ENCODE measurements around the gene GRK5.
"Not testable (repeated sequence)": the region's sequence is repeated elsewhere in the genome, so short reads cannot be mapped to it uniquely, and the experiment has no call there.

The GRK5 gene

GRCh38 chr10:119451300-119451896 is 244.0 kb downstream of the GRK5 start:
- DNase-seq, result no peak

DNA sequence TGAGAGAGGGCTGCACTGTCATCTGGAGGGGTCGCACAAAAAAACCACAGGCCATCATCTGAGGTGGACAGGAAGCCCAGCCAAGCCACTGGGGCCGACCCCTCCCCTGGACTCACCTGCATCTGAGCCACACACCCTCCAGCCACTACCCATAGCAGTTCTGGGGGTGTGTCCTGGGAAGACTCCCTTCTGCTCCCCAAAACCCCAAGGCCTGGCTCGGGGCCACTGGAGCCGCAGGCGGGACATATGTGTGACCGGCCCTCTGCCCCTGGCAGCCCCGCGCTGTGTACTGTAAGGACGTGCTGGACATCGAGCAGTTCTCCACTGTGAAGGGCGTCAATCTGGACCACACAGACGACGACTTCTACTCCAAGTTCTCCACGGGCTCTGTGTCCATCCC is 245.0 kb downstream of the GRK5 start:
- no peak for DNase-seq

DNA sequence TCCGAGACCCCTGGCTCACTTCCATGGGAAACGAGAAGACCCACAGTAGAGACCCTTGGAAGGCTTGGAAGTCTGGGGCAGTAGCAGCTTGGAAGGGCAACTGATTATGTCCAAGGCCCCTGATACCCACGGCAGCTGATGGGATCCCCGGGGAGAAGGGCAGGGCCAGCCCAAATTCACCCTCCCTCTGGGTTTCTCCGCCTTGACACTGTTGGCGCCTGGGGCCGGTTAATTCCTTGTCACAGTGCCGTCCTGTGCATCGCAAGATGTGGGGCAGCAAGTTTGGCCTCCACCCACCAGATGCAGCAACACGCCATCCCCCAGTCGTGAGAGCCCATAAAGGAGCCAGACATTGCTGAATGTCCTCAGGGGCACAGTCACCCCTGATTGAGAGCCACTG is 245.9 kb downstream of the GRK5 start:
- no peak for DNase-seq

- DNase-seq, result no peak
These were observed 246.9 kb downstream of the GRK5 start for GRCh38 chr10:119454316-119454715.

- no peak for DNase-seq
These were observed 247.6 kb downstream of the GRK5 start for GRCh38 chr10:119454990-119455389.

- no peak for DNase-seq
These were observed 248.5 kb downstream of the GRK5 start for GRCh38 chr10:119455609-119456434.

- no peak for DNase-seq
These were observed 249.1 kb downstream of the GRK5 start for GRCh38 chr10:119456435-119456810.

- no peak for DNase-seq
These were observed 250.8 kb downstream of the GRK5 start for GRCh38 chr10:119457966-119458766.

GRCh38 chr10:119459681-119460340 is 252.4 kb downstream of the GRK5 start:
- no peak for DNase-seq

GRCh38 chr10:119460369-119461195 is 253.2 kb downstream of the GRK5 start:
- no peak for DNase-seq

- DNase-seq, result no peak
These were observed 254.0 kb downstream of the GRK5 start for GRCh38 chr10:119461380-119461779.

- no peak for DNase-seq
These were observed 254.6 kb downstream of the GRK5 start for GRCh38 chr10:119461923-119462322.

DNA sequence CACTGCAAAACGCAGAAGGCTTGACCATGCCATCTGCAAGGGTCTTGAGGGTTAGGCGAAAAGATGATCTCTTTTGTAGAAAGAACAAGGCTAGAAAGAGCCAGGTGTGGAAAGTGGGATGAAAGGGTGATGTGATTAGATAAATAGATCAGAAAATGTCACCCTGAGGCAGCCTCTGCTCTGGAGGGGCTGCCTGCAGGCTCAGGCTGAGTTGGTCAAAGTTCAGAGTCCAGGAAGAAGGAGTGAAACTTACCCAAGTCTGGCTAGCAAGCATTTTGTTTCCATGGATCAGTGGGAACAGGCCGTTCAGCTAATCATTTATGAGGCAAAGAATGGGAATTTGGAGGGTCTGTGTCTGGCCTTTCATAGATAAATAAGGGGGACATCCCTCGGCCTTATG is 255.4 kb downstream of the GRK5 start:
- no peak for DNase-seq

DNA sequence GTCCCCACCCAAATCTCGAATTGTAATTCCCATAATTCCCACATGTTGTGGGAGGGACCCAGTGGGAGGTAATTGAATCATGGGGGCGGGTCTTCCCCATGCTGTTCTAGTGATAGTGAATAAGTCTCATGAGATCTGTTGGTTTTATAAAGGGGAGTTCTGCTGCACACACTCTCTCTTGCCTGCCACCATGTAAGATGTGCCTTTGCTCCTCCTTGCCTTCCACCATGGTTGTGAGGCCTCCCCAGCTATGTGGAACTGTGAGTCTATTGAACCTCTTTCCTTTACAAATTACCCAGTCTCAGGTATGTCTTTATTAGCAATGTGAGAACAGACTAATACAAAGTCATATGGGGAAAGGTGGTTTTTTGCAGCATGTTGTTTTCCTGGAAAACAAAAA is 255.8 kb downstream of the GRK5 start:
- DNase-seq, result not testable (repeated sequence)

DNA sequence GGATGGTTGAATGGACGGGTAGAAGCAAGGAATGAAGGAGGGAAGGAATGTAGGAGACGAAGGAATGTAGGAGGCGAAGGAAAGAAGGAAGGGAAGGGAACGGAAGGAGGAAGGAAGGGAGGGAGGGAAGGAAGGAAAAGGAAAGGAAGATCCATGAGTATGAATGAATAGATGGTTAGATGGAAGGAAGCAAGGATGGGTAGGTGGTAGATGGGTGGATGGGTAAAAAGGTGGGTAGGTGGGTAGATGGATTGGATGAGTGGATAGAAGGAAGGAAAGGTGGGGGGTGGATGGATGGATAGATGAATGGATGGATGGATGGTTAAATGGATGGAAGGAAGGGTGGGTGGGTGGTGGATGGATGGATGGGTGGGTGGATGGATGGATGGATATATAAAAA is 257.7 kb downstream of the GRK5 start:
- DNase-seq, result no peak

DNA sequence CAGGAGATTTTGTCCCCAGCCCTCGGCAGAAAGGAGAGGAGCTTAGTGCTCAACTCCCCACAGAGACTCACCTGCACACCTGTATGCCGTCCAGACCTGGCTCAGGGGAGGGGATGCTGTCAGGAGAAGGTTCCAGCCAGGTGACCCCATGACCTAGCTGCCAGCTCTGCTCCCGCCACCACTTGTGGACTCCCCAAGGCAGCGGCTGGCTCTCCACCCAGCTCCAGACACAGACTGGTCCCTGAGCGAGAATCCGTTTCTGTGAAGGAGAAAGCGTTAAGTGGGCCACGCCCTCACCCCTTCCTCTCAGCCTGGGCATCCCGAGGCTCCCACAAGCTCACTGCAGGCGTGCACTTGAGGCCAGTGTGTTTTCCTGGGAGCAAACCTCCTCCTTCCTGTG is 258.7 kb downstream of the GRK5 start:
- DNase-seq, result no peak

- no peak for DNase-seq
These were observed 259.3 kb downstream of the GRK5 start for GRCh38 chr10:119466655-119467054.

DNA sequence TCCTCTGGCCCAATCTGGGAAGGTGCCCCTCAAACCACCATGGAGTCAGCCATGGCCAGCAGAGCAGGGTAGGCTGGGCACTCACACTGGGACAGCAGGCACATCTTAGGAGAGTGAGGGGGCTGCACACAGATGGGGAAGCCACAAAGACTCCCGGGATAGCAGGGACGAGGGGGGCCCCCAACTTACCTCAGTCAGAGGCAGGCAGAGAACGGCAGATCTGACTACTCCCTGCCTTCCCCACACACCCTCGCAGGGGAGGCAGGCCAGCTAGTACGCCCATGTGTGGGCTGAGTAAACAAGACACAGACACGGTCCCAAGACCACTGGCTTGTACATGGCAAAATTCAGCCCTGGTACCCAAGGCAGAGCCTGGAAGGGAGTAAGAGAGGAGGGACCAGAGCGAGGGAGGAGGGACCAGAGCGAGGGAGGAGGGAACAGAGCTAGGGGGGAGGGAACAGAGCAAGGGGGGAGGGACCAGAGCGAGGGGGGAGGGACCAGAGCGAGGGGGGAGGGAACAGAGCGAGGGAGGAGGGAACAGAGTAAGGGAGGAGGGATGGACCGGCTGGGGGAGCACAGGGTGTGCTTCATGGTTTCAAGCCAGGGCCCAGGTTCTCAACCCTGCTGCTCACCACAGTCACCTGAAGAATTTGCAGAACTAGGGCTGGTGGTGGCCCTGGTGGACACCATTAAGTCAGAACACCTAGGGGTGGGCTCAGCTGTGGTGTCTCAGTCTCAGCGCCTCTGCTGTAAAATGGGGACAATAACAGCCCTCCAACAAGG is 261.4 kb downstream of the GRK5 start:
- no peak for DNase-seq

DNA sequence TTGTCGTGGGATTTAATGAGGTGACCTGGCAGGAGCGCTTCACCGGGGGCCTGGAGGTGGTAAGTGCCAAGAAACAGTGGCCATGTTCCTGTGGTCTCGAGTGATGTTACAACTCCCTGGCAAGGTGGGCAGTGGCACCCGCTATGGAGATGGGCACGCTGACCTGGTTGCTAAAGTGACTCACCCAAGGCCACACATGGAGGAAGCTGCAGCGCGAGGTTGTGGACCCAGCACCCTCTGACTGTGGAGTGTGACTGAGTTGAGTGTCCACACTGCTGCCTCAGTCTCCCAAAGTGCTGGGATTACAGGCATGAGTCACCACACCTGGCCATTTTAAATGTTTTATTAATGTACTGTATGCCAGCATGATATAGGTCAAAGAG is 261.9 kb downstream of the GRK5 start:
- DNase-seq, result no peak

- no peak for DNase-seq
These were observed 262.5 kb downstream of the GRK5 start for GRCh38 chr10:119469846-119470245.

All from anterior cingulate cortex (tissue), 58 donors.